KMS-11 (cell line): ENCODE measurements around the gene CFB.

ENCODE experiments used
- H2AFZ ChIP-seq: fragments of 200-600 bp; sonication (generic); 2 replicates; pipeline ENCODE4 v1.6.1; 2016; ENCODE audit warnings: antibody characterized with exemption, mixed run types, low read depth
- H3K27ac ChIP-seq: fragments of 200-600 bp; sonication (generic); 2 replicates; pipeline ENCODE4 v1.6.1; 2016; ENCODE audit warnings: mild to moderate bottlenecking, mixed run types
- H3K27me3 ChIP-seq: fragments of 200-600 bp; sonication (generic); 2 replicates; pipeline ENCODE4 v1.6.1; 2017; ENCODE audit warnings: mild to moderate bottlenecking, low read depth, mixed run types, moderate library complexity; ENCODE audit not compliant: insufficient read depth
- H3K36me3 ChIP-seq: fragments of 200-600 bp; sonication (generic); 2 replicates; pipeline ENCODE4 v1.6.1; 2017; ENCODE audit warnings: mild to moderate bottlenecking, mixed run types; ENCODE audit not compliant: insufficient read depth
- H3K4me1 ChIP-seq: fragments of 200-600 bp; sonication (generic); 2 replicates; pipeline ENCODE4 v1.6.1; 2016; ENCODE audit warnings: mild to moderate bottlenecking, low read depth, mixed run types; ENCODE audit not compliant: poor library complexity, severe bottlenecking
- H3K4me2 ChIP-seq: fragments of 200-600 bp; sonication (generic); 2 replicates; pipeline ENCODE4 v1.7.0; 2016; ENCODE audit warnings: mild to moderate bottlenecking, mixed run types
- H3K4me3 ChIP-seq: fragments of 200-600 bp; sonication (generic); IDR thresholded peaks from 2 replicates; pipeline ENCODE4 v1.6.1; 2017; ENCODE audit warnings: low read depth, low read length, mixed read lengths; ENCODE audit not compliant: insufficient read depth
- H3K79me2 ChIP-seq: fragments of 200-600 bp; sonication (generic); 2 replicates; pipeline ENCODE4 v1.6.1; 2016; ENCODE audit warnings: low read depth, mixed run types; ENCODE audit not compliant: insufficient read depth
- H3K9ac ChIP-seq: fragments of 200-600 bp; sonication (generic); 2 replicates; pipeline ENCODE4 v1.6.1; 2016; ENCODE audit warnings: mild to moderate bottlenecking, mixed run types
- H4K20me1 ChIP-seq: fragments of 200-600 bp; sonication (generic); 2 replicates; pipeline ENCODE4 v1.6.1; 2016; ENCODE audit warnings: mild to moderate bottlenecking, mixed run types; ENCODE audit not compliant: insufficient read depth
- CTCF ChIP-seq: fragments of 200-600 bp; sonication (generic); conservative IDR thresholded peaks from 2 replicates; pipeline ENCODE4 v1.6.1; 2017; ENCODE audit warnings: low read depth, mild to moderate bottlenecking, antibody characterized with exemption, low read length, moderate library complexity, mixed read lengths

The CFB gene

GRCh38 chr6:31969712-31970603, 24.1 kb downstream of the CFB start:
- Histone ChIP-seq H4K20me1 (no peaks in the 10 kb centered on the region), H3K4me3 (no peak overlapping the region), H2AFZ (no peak overlapping the region), H3K36me3 (no peaks in the 10 kb centered on the region), H3K79me2 (no peaks in the 10 kb centered on the region; the same call in 1 of the 2 replicates), H3K27ac (no peak overlapping the region), H3K27me3 (no peaks in the 10 kb centered on the region), H3K4me2 (0 out of 2 replicates have a peak overlapping the region, but pooled peaks have one; percentile 89), H3K9ac (no peak overlapping the region), H3K4me1 (peaks cover 11% of the 10 kb centered on the region)
- TF ChIP-seq CTCF = no peak

- Histone ChIP-seq H3K4me2 (peak overlapping the region; percentile 89), H3K4me1 (peaks cover 11% of the 10 kb centered on the region), H3K9ac (peak overlapping the region; percentile 77), H4K20me1 (no peaks in the 10 kb centered on the region), H3K4me3 (no peak overlapping the region), H3K36me3 (no peaks in the 10 kb centered on the region), H2AFZ (no peak overlapping the region), H3K27me3 (no peaks in the 10 kb centered on the region), H3K79me2 (no peaks in the 10 kb centered on the region; the same call in 1 of the 2 replicates), H3K27ac (peak overlapping the region; percentile 87)
- TF ChIP-seq CTCF = no peak
Measured at GRCh38 chr6:31970604-31971271, 24.8 kb downstream of the CFB start.

GRCh38 chr6:31971279-31971992, 25.5 kb downstream of the CFB start:
- H3K9ac ChIP-seq = peak overlapping the region; percentile 77

More at GRCh38 chr6:31971279-31971992, 25.5 kb downstream of the CFB start:
- H2AFZ ChIP-seq = peak overlapping the region; percentile 80; the same call in 1 of the 2 replicates
- no peak for TF ChIP-seq CTCF
- no peaks in the 10 kb centered on the region; the same call in 1 of the 2 replicates for H3K79me2 ChIP-seq
- peaks cover 11% of the 10 kb centered on the region for H3K4me1 ChIP-seq
- no peak overlapping the region for H3K4me3 ChIP-seq
- H3K27ac ChIP-seq = peak overlapping the region; percentile 87
- no peaks in the 10 kb centered on the region for H3K36me3 ChIP-seq
- H3K27me3 ChIP-seq = no peaks in the 10 kb centered on the region
- H3K4me2 ChIP-seq = peak overlapping the region; percentile 89
- H4K20me1 ChIP-seq = no peaks in the 10 kb centered on the region
